ENCODE results near the gene NRSN1.
"Not testable (repeated sequence)": the region's sequence is repeated elsewhere in the genome, so short reads cannot be mapped to it uniquely, and the experiment has no call there.

Gene NRSN1

GRCh38 chr6:24125980-24126379 lies at the start of gene NRSN1:
TSS of gene NRSN1 (plus strand) at chr6:24126215. CDS start at chr6:24134328, 8,113 bp downstream.
- DNase-seq, result no peak

- DNase-seq, result no peak
Observed at GRCh38 chr6:24078200-24078599, 47.8 kb upstream of the NRSN1 start.

GRCh38 chr6:24079076-24079475 lies 46.9 kb upstream of the NRSN1 start:
- no peak for DNase-seq

GRCh38 chr6:24080711-24081110 lies 45.3 kb upstream of the NRSN1 start:
- DNase-seq, result no peak

GRCh38 chr6:24089736-24090135 lies 36.3 kb upstream of the NRSN1 start:
- DNase-seq, result no peak

- no peak for DNase-seq
Observed at GRCh38 chr6:24092407-24092806, 33.6 kb upstream of the NRSN1 start.

- no peak for DNase-seq
Observed at GRCh38 chr6:24093381-24093780, 32.6 kb upstream of the NRSN1 start.

GRCh38 chr6:24099181-24099580 lies 26.8 kb upstream of the NRSN1 start:
- DNase-seq, result no peak

- no peak for DNase-seq
Observed at GRCh38 chr6:24100024-24100769, 25.8 kb upstream of the NRSN1 start.

GRCh38 chr6:24100770-24101155 lies 25.3 kb upstream of the NRSN1 start:
- DNase-seq, result no peak

GRCh38 chr6:24105191-24105590 lies 20.8 kb upstream of the NRSN1 start:
- DNase-seq, result no peak

GRCh38 chr6:24106291-24106690 lies 19.7 kb upstream of the NRSN1 start:
- DNase-seq, result no peak

GRCh38 chr6:24107294-24107693 lies 18.7 kb upstream of the NRSN1 start:
- no peak for DNase-seq

GRCh38 chr6:24108056-24108455 lies 18.0 kb upstream of the NRSN1 start:
- DNase-seq, result no peak

- no peak for DNase-seq
Observed at GRCh38 chr6:24110417-24110816, 15.6 kb upstream of the NRSN1 start.

GRCh38 chr6:24113891-24114290 lies 12.1 kb upstream of the NRSN1 start:
- no peak for DNase-seq

- DNase-seq, result no peak
Observed at GRCh38 chr6:24117021-24117420, 9.0 kb upstream of the NRSN1 start.

GRCh38 chr6:24122139-24122538 lies 3.9 kb upstream of the NRSN1 start:
- DNase-seq, result no peak

- peak; percentile 4 for DNase-seq
Observed at GRCh38 chr6:24126586-24127192, 674 bp downstream of the NRSN1 start.

- DNase-seq, result no peak
Observed at GRCh38 chr6:24127316-24127715, 1.3 kb downstream of the NRSN1 start.

- no peak for DNase-seq
Observed at GRCh38 chr6:24131751-24132150, 5.7 kb downstream of the NRSN1 start.

GRCh38 chr6:24139080-24139479 lies 13.1 kb downstream of the NRSN1 start:
- no peak for DNase-seq

- no peak for DNase-seq
Observed at GRCh38 chr6:24139639-24140038, 13.6 kb downstream of the NRSN1 start.

- DNase-seq, result no peak
Observed at GRCh38 chr6:24140591-24140990, 14.6 kb downstream of the NRSN1 start.

- DNase-seq, result not testable (repeated sequence)
Observed at GRCh38 chr6:24142733-24143132, 16.7 kb downstream of the NRSN1 start.
